Activated CD4-positive, alpha-beta T cell treated with anti-CD3 and anti-CD28 coated beads for 36 hours (primary cell): ENCODE measurements around the gene EN2. TPM values are rescaled to one million over a fixed set of nuclear protein-coding genes. Genes with fewer than 3 reads are reported as not detected.
"Not testable (repeated sequence)": the region's sequence is repeated elsewhere in the genome, so short reads cannot be mapped to it uniquely, and the experiment has no call there.

ENCODE experiments used
- ATAC-seq: fragments of 200-7000 bp; cut with Tn5 transposase; one replicate; pipeline ENCODE4 v1.10.0; 2021; ENCODE audit warnings: mild to moderate bottlenecking, moderate library complexity
- CTCF ChIA-PET: fragments of 350-600 bp; sonication (Branson Sonifier 250); formaldehyde crosslinking; loops from one replicate; lab custom pipeline; 2021; ENCODE audit warnings: antibody characterized with exemption; lab: Charles Lee
- POLR2A ChIA-PET: fragments of 350-600 bp; sonication (Branson Sonifier 250); formaldehyde crosslinking; loops from one replicate; lab custom pipeline; 2021; ENCODE audit warnings: antibody characterized with exemption, inconsistent platforms; lab: Charles Lee
- DNase-seq: peaks from one replicate; pipeline ENCODE4 v3.0.0-alpha.2; 2020
- H3K27ac Mint-ChIP-seq: one replicate; pipeline ENCODE4 v1.8.0; 2021; ENCODE audit warnings: mixed read lengths
- H3K27me3 Mint-ChIP-seq: one replicate; pipeline ENCODE4 v1.8.0; 2021; ENCODE audit warnings: mixed read lengths
- H3K36me3 Mint-ChIP-seq: one replicate; pipeline ENCODE4 v1.8.0; 2021; ENCODE audit warnings: low read depth, mixed read lengths
- H3K4me1 Mint-ChIP-seq: one replicate; pipeline ENCODE4 v1.8.0; 2021; ENCODE audit warnings: mixed read lengths
- H3K4me3 Mint-ChIP-seq: one replicate; pipeline ENCODE4 v1.8.0; 2021; ENCODE audit warnings: mild to moderate bottlenecking, moderate library complexity, mixed read lengths
- H3K9me3 Mint-ChIP-seq: one replicate; pipeline ENCODE4 v1.8.0; 2021; ENCODE audit warnings: low read depth, mixed read lengths
- intact Hi-C, 2 experiments: fragments of 100-400 bp; cut with DNase I in 1 of 2; cut with micrococcal nuclease in 1 of 2; formaldehyde crosslinking; loops; one replicate each; pipeline versions ENCODE4 v1.14.2 to v1.15.1; 2022 to 2024; cut with DNase I, micrococcal nuclease
- total RNA-seq, 2 experiments: library from RNA; stranded (reverse); gene quantifications; one replicate each; pipeline ENCODE4 v1.2.3, GENCODE V29; 2021

EN2 gene
- total RNA-seq, 2 experiments from 2014 or later: not detected

- CTCF ChIA-PET: interaction anchor here (0.7 to 1.2 kb wide), 3 partner anchors 11 to 410 kb away, joined by 3 read pairs; no protein-coding TSS in a partner anchor
Observed at GRCh38 chr7:155445606-155446005, 12.3 kb upstream of the EN2 start.

GRCh38 chr7:155447603-155448002 lies 10.3 kb upstream of the EN2 start:
- H3K36me3 Mint-ChIP-seq: no peaks in the 10 kb centered on the region
- no peaks in the 10 kb centered on the region for H3K9me3 Mint-ChIP-seq
- CTCF ChIA-PET: no interaction called here
- peaks cover 54% of the 10 kb centered on the region for H3K27me3 Mint-ChIP-seq
- no peak overlapping the region for H3K27ac Mint-ChIP-seq
- POLR2A ChIA-PET: no interaction called here
- intact Hi-C loops: no loop called here
- ATAC-seq (no peak), DNase-seq (no peak)
- no peak overlapping the region for H3K4me3 Mint-ChIP-seq
- H3K4me1 Mint-ChIP-seq: no peaks in the 10 kb centered on the region

More at GRCh38 chr7:155445606-155446005, 12.3 kb upstream of the EN2 start:
- DNase-seq, H3K27ac Mint-ChIP-seq, H3K4me3 Mint-ChIP-seq, POLR2A ChIA-PET, intact Hi-C loops, H3K9me3 Mint-ChIP-seq, H3K4me1 Mint-ChIP-seq, ATAC-seq, H3K36me3 Mint-ChIP-seq: not testable (repeated sequence)
- peaks cover 42% of the 10 kb centered on the region for H3K27me3 Mint-ChIP-seq

- CTCF ChIA-PET: no interaction called here
- Mint-ChIP-seq H3K36me3 (no peaks in the 10 kb centered on the region), H3K27ac (no peak overlapping the region), H3K9me3 (no peaks in the 10 kb centered on the region), H3K27me3 (peaks cover 54% of the 10 kb centered on the region), H3K4me1 (no peaks in the 10 kb centered on the region), H3K4me3 (no peak overlapping the region)
- intact Hi-C loops: no loop called here
- POLR2A ChIA-PET: no interaction called here
- ATAC-seq: no peak
- DNase-seq: no peak
Observed at GRCh38 chr7:155448632-155449007, 9.3 kb upstream of the EN2 start.

- intact Hi-C loops: no loop called here
- ChIA-PET CTCF (interaction anchor here (0.7 to 1.2 kb wide), 2 partner anchors 70 to 1504 kb away, joined by 3 to 4 read pairs; no protein-coding TSS in a partner anchor), POLR2A (no interaction called here)
- Mint-ChIP-seq H3K36me3 (no peaks in the 10 kb centered on the region), H3K4me3 (no peak overlapping the region), H3K27ac (no peak overlapping the region), H3K4me1 (no peaks in the 10 kb centered on the region), H3K27me3 (peaks cover 55% of the 10 kb centered on the region), H3K9me3 (no peaks in the 10 kb centered on the region)
- DNase-seq (no peak), ATAC-seq (no peak)
Observed at GRCh38 chr7:155449008-155449868, 8.7 kb upstream of the EN2 start.

- no peaks in the 10 kb centered on the region for H3K36me3 Mint-ChIP-seq
- ATAC-seq (no peak), DNase-seq (no peak)
- H3K9me3 Mint-ChIP-seq: no peaks in the 10 kb centered on the region
- no peak overlapping the region for H3K27ac Mint-ChIP-seq
- intact Hi-C loops: loop anchor here in 1 of 2 experiments (5.0 kb wide), 1 partner anchor 1552 kb away; no protein-coding TSS in a partner anchor
- H3K4me3 Mint-ChIP-seq: no peak overlapping the region
- ChIA-PET POLR2A (no interaction called here), CTCF (interaction anchor here (0.5 to 1.2 kb wide), 8 partner anchors 9 to 1957 kb away, joined by 3 to 4 read pairs (median 3); no protein-coding TSS in a partner anchor)
- H3K27me3 Mint-ChIP-seq: peaks cover 58% of the 10 kb centered on the region
- H3K4me1 Mint-ChIP-seq: peaks cover 3% of the 10 kb centered on the region
Observed at GRCh38 chr7:155449869-155450557, 7.9 kb upstream of the EN2 start.

- intact Hi-C loops: loop anchor here in 1 of 2 experiments (5.0 kb wide), 1 partner anchor 1552 kb away; no protein-coding TSS in a partner anchor
- no peak overlapping the region for H3K4me3 Mint-ChIP-seq
- no peaks in the 10 kb centered on the region for H3K9me3 Mint-ChIP-seq
- no peak overlapping the region for H3K27ac Mint-ChIP-seq
- H3K4me1 Mint-ChIP-seq: peaks cover 3% of the 10 kb centered on the region
- H3K27me3 Mint-ChIP-seq: peaks cover 61% of the 10 kb centered on the region
- ChIA-PET CTCF (interaction anchor here (0.5 to 1.2 kb wide), 8 partner anchors 10 to 1957 kb away, joined by 3 to 4 read pairs (median 3); no protein-coding TSS in a partner anchor), POLR2A (no interaction called here)
- no peak for DNase-seq
- ATAC-seq: no peak
- no peaks in the 10 kb centered on the region for H3K36me3 Mint-ChIP-seq
Observed at GRCh38 chr7:155450558-155450969, 7.4 kb upstream of the EN2 start.

- H3K27ac Mint-ChIP-seq: no peak overlapping the region
- H3K27me3 Mint-ChIP-seq: peaks cover 62% of the 10 kb centered on the region
- no peaks in the 10 kb centered on the region for H3K9me3 Mint-ChIP-seq
- ATAC-seq (no peak), DNase-seq (no peak)
- POLR2A ChIA-PET: interaction anchor here (0.6 kb wide), 1 partner anchor 1861 kb away, joined by 6 read pairs; no protein-coding TSS in a partner anchor
- intact Hi-C loops: loop anchor here in 1 of 2 experiments (5.0 kb wide), 1 partner anchor 1551 kb away; no protein-coding TSS in a partner anchor
- no peak overlapping the region for H3K4me3 Mint-ChIP-seq
- CTCF ChIA-PET: interaction anchor here (0.8 to 1.7 kb wide), 5 partner anchors 22 to 340 kb away, joined by 3 to 4 read pairs (median 3); no protein-coding TSS in a partner anchor
- peaks cover 4% of the 10 kb centered on the region for H3K4me1 Mint-ChIP-seq
- no peaks in the 10 kb centered on the region for H3K36me3 Mint-ChIP-seq
Observed at GRCh38 chr7:155450970-155451801, 6.7 kb upstream of the EN2 start.

- intact Hi-C loops: loop anchor here in 1 of 2 experiments (5.0 kb wide), 1 partner anchor 1550 kb away; no protein-coding TSS in a partner anchor
- CTCF ChIA-PET: interaction anchor here (1.0 to 1.7 kb wide), 3 partner anchors 21 to 83 kb away, joined by 3 to 4 read pairs (median 3); no protein-coding TSS in a partner anchor
- no peaks in the 10 kb centered on the region for H3K36me3 Mint-ChIP-seq
- POLR2A ChIA-PET: interaction anchor here (0.5 to 0.6 kb wide), 2 partner anchors 271 to 1861 kb away, joined by 3 to 6 read pairs; no protein-coding TSS in a partner anchor
- ATAC-seq (no peak), DNase-seq (no peak)
- H3K27me3 Mint-ChIP-seq: peaks cover 67% of the 10 kb centered on the region
- H3K27ac Mint-ChIP-seq: no peak overlapping the region
- H3K4me3 Mint-ChIP-seq: no peak overlapping the region
- H3K9me3 Mint-ChIP-seq: no peaks in the 10 kb centered on the region
- H3K4me1 Mint-ChIP-seq: peaks cover 8% of the 10 kb centered on the region
Observed at GRCh38 chr7:155451840-155452239, 6.1 kb upstream of the EN2 start.

- Mint-ChIP-seq H3K27me3 (peaks cover 66% of the 10 kb centered on the region), H3K4me3 (no peak overlapping the region), H3K9me3 (no peaks in the 10 kb centered on the region), H3K27ac (no peak overlapping the region), H3K36me3 (no peaks in the 10 kb centered on the region), H3K4me1 (peaks cover 10% of the 10 kb centered on the region)
- ChIA-PET POLR2A (interaction anchor here (0.5 kb wide), 1 partner anchor 270 kb away, joined by 3 read pairs; no protein-coding TSS in a partner anchor), CTCF (interaction anchor here (0.7 to 1.7 kb wide), 3 partner anchors 55 to 82 kb away, joined by 3 to 4 read pairs (median 4); no protein-coding TSS in a partner anchor)
- DNase-seq (no peak), ATAC-seq (no peak)
- intact Hi-C loops: loop anchor here in 1 of 2 experiments (5.0 kb wide), 1 partner anchor 1550 kb away; no protein-coding TSS in a partner anchor
Observed at GRCh38 chr7:155452505-155453295, 5.2 kb upstream of the EN2 start.
